NCI-H2196 (cell line): ENCODE measurements around the gene PKP3.
"Not testable (repeated sequence)": the region's sequence is repeated elsewhere in the genome, so short reads cannot be mapped to it uniquely, and the experiment has no call there.

Experiments
- DNase-seq: peaks from one replicate; lab custom pipeline; 2025; ENCODE audit not compliant: unreplicated experiment; lab: John Stamatoyannopoulos, UW

Gene PKP3

GRCh38 chr11:410711-411110, 16.7 kb downstream of the PKP3 start:
- not testable (repeated sequence) for DNase-seq

- DNase-seq: not testable (repeated sequence)
Observed at GRCh38 chr11:411520-411919, 17.5 kb downstream of the PKP3 start.

GRCh38 chr11:412641-413119, 18.7 kb downstream of the PKP3 start:
- no peak for DNase-seq

- DNase-seq: peak; percentile 20
Observed at GRCh38 chr11:413120-414081, 19.4 kb downstream of the PKP3 start.

GRCh38 chr11:414318-414857, 20.4 kb downstream of the PKP3 start:
- DNase-seq: no peak

- DNase-seq: no peak
Observed at GRCh38 chr11:415640-416041, 21.6 kb downstream of the PKP3 start.

- DNase-seq: no peak
Observed at GRCh38 chr11:416051-416756, 22.2 kb downstream of the PKP3 start.

GRCh38 chr11:416757-417621, 23.0 kb downstream of the PKP3 start:
- peak; percentile 75 for DNase-seq

- DNase-seq: no peak
Observed at GRCh38 chr11:417652-418342, 23.8 kb downstream of the PKP3 start.

- DNase-seq: no peak
Observed at GRCh38 chr11:418343-419247, 24.6 kb downstream of the PKP3 start.

GRCh38 chr11:419248-420005, 25.4 kb downstream of the PKP3 start:
- DNase-seq: no peak

GRCh38 chr11:420054-420910, 26.3 kb downstream of the PKP3 start:
- no peak for DNase-seq

- DNase-seq: no peak
Observed at GRCh38 chr11:420911-421321, 26.9 kb downstream of the PKP3 start.

- DNase-seq: no peak
Observed at GRCh38 chr11:422249-422656, 28.2 kb downstream of the PKP3 start.

- no peak for DNase-seq
Observed at GRCh38 chr11:424232-424631, 30.2 kb downstream of the PKP3 start.

GRCh38 chr11:424766-425165, 30.8 kb downstream of the PKP3 start:
- not testable (repeated sequence) for DNase-seq

GRCh38 chr11:425301-425700, 31.3 kb downstream of the PKP3 start:
- DNase-seq: no peak
